Stimulated activated CD8-positive, alpha-beta memory T cell treated with anti-CD3 and anti-CD28 coated beads, Interleukin-7, amount 100 ng/mL, for 1 hour (primary cell): ENCODE results near the gene UQCR11.
"Not testable (repeated sequence)": the region's sequence is repeated elsewhere in the genome, so short reads cannot be mapped to it uniquely, and the experiment has no call there.

Experiments
- DNase-seq, 2 donors: peaks; one replicate each; pipeline ENCODE4 v3.0.0-alpha.2; 2020; ENCODE audit warnings: low read depth in 2 of 2

UQCR11 gene

GRCh38 chr19:1605236-1606137 is at the start of gene UQCR11:
Gene UQCR11, minus strand, starts transcription at chr19:1605462. Its CDS starts 53 bp downstream, at chr19:1605409.
- peak; percentile 84 to 85 for DNase-seq

DNA sequence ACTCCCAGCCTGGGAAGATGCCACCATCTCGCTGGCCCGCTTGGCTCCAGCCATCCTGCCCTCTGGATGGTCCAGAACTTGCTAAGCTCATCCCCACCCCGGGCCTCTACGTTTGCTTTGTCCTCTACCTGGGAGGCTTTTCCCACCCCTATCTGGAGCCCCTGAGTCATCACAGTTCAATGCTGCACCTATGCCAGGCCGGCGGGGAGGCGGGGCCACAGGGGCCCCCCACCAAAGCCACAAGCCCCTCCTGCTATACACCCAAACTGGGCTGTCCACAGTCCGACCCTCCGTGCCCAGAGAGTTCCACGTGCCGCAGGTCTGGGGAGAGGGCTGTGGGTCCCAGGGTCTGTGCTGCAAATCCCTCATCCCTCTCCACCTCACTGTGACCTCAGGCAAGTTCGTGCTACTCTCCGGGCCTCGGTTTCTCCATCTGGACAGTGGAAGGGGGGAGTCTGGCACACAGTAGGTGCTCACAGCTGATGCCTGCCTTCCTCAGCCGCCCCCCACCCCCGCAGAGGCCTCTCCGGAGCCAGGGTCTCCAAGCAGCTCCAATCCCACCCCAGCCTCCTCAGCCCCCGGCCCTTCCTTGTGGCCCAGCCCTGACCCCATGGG is 49.0 kb upstream of the UQCR11 start:
- no peak for DNase-seq

DNA sequence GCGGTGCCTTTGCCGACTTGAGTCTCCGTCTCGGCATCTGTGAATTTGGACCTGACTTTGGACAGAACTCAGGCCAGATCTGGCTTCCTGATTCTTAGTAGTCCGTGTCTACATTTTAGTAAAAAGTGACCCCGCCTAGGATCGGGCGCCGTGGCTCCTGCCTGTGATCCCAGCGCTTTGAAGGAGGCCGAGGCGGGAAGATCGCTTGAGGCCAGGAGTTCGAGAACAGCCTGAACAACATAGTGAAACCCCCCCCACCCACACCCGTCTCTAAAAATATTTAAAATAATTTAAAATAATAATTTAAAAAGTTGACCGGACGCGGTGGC is 48.0 kb upstream of the UQCR11 start:
- no peak for DNase-seq

- peak; percentile 97 to 98 for DNase-seq
Measured at GRCh38 chr19:1652471-1653299, 47.4 kb upstream of the UQCR11 start, which contains the start of gene TCF3. Gene TCF3, minus strand, starts transcription at chr19:1652615. Its CDS starts 2,367 bp downstream, at chr19:1650248.

DNA sequence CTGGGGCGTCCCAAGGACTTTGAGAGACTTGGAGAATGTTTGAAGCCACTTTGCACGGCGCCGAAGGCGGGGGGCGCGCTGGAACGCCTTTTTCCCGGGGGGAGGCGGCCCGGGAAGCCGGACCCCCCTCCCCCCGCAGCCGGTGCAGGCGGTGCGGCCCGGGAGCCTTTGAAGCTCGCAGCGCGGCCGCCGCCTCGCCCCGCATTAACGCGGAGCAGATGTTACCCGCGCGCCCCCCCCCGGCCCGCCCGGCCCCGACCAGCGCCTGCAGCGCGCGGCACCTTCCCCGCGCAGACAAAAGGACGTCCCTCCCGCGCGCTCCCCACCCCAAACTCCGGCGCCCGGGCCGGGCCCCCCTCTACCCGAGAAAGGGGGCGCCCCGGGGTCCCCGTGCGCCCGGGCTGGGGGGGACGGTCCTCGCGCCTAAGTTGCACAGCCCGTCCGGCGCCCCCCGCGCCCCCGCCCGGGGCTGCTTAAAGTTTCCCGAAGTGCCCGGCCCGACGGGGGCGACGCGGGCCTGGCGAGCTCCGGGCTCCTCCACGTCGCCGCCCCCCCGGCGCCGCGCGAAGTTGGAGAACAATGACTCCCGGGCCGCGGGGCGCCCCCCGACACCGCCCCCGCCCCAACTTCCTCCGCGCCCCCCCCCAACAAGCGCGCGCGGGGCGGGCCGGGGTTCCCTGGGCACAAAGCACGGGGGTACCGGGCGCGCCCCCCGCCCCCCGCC is 46.5 kb upstream of the UQCR11 start:
- peak in 1 of 2 donors; percentile 24 for DNase-seq

- peak in 1 of 2 donors; percentile 18 for DNase-seq
Measured at GRCh38 chr19:1650650-1651567, 45.6 kb upstream of the UQCR11 start.

DNA sequence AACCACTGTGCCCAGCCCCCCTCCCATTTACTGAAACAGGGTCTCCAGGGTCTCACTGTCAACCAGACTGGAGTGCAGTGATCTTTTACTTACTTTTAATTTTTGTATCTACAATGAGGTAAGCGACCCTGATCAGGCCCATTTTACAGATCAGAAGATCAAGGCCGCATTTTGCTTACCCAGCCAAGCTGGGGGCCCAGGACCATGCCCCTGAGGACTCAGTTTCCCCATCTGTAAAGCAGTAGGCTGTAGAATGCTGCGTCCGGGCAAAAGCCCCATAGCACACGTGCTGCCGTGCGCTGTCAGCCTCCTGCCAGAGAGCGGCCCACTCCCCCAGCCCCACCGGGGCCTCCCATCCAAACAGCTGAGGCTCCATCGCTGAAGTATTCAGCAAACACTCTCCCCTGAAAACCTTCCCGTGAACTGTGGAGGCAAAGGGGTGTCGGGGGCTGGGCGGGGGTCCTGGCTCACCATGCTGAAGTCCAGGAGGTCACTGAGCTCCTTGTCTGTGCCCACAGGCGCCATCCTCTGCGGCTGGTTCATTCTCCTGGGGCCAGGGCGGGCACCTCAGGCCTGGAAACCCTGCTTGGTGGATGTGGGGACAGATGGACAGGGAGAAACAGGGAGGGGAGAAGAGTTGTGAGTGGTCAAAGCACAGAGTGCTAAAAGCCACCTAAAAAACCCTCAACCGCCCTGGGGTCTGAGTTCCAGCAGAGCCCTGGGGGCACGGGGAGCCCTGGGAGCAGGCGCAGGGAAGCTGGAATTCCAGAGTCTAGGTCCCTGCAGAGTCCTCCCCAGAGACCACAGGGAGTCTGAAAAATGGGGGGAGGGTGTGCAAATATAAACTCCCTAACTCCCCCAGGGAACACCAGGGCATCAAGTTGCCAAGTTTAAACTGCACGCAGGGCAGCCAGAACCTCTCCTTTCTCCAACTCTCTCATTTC is 44.7 kb upstream of the UQCR11 start:
- no peak for DNase-seq

GRCh38 chr19:1648920-1649541 is 43.8 kb upstream of the UQCR11 start:
- no peak for DNase-seq

- DNase-seq, result no peak
Measured at GRCh38 chr19:1648459-1648849, 43.2 kb upstream of the UQCR11 start.

DNA sequence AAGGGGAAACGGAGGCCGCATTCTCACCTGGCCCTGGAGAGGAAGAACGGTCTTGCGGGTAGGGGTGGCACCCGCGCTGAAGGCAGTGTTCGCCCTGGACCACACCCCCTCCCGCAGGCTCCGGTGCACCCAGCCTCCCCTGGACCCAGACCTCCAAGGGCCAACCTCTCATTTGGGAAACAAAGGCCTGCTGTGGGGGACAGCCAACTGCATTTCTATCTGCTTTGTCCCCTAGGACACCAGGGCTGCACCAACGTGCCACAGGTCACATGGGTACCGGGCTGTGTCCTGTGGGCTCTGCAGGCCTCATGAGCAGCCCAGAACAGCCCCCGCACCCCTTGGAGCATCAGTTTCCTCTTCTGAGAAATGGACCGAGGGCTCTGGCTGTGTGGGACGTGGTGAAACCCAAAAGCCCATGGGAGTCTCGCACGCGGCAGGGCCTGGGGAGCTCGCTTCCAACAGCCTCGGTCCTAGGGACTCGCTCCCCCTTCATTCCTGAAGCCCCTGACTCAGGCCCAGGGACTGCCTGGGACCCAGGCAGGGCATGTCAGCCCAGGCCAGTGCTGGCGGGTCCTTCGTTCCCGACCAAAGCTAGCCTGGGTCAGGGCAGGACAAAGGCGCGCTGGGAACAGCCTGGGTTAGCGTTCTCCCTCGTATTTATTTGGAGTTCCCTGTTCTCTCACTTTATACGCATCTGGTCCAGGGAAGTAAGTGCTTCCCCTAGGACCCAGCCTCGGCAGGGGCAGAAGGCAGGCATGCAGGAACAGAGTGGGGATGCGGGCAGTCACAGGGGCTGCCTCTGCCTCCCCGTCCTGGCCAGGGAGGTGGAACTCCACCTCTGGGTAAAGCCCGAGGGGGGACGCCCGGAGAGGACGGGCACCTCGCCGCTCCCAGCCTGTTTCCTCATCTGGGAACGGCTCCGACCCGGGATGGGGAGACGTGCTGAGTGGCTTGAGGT is 42.5 kb upstream of the UQCR11 start:
- DNase-seq, result no peak

DNA sequence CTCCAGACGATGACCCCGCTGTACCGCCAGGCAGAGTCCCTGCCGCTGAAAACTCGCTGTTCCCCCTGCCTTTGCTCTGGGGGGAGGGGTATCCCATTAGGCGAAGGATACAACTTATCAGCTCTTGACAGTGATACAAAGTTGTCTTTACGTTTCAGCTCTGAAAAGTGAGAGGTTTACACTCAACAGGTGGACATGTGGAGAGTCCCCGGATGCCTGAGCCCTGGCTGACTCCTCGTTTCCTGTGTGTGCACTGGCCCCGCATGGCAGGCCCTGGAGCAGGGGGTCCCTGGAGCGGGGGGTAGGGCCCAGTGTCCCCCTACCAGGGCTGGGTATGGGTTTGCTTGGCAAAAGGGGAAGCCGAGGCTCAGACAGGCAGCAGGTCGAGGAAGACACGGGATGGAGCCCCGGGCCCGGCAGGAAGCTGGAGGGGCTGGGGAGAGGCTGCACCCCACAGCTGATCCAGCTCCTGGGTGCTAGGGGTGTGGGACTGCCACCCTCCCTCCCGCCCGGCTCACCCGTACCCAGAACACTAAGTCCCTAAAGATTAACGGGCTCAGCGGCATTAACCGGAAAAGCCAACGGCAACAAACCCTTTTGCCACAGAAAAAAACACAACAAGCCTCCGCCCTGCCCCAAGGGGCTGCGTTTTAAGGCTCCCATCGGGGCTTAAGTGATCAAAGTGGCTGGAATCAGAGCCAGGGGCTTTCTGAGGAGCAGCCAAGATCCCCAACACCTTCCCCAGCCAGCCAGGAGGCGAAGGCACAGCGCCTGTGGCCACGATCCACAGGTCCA is 41.6 kb upstream of the UQCR11 start:
- no peak for DNase-seq

GRCh38 chr19:1646149-1646548 is 40.9 kb upstream of the UQCR11 start:
- no peak for DNase-seq

- DNase-seq, result no peak
Measured at GRCh38 chr19:1645299-1645698, 40.0 kb upstream of the UQCR11 start.

DNA sequence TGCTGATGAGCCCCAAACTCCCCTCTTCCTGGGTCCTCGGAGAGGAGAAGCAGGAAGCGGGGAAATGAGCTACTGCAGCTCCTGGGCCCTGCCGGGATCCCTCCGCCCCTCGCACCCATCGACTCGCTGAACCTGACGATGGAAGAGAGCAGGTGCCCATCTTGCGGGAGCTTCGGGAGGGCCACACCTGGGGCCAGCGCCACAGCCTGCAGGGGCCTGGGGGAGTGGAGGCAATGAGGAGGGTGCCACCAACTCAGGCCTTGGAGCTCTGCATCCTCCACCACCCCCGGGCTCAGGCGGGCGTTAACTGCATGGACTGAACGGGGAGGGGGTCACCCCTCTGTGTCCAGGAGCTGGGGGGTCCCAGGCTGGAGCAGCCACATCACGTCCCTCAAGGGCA is 38.8 kb upstream of the UQCR11 start:
- no peak for DNase-seq

- not testable (repeated sequence) for DNase-seq
Measured at GRCh38 chr19:1640893-1641448, 35.7 kb upstream of the UQCR11 start.
